ENCODE results near the gene GLP1R.

Gene GLP1R

DNA sequence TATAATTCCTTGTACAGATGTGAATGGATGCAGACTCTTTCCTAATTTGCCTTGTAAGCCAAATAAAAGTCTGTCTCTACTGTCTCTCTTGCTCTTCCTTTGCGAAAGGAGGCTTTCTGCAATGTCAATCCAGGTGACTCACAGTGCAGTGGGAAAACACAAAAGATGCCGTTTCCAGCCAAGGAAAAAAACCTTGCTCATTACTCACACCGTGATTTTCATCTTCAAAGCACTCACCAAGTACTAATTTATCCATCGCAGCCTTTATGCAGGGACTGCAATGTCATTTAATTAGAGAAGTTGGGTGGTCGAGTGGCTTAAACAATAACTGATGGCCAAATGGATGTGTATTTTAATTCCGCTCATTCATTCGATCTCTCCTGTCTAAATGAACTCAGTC, 42.6 kb downstream of the GLP1R start:
- Histone ChIP-seq H3K4me1 (ENCODE audit: insufficient read depth, low read length) (peaks cover 5% of the 10 kb centered on the region), H3K9ac (ENCODE audit: low read length) (no peak overlapping the region), H3K4me3 (ENCODE audit: low read depth in 1 of 2, low read length in 2 of 2) (no peak overlapping the region), H3K36me3 (ENCODE audit: insufficient read depth, low read length) (no peaks in the 10 kb centered on the region), H3K27me3 (ENCODE audit: control insufficient read depth in 1 of 2, insufficient read depth in 2 of 2, low read length in 2 of 2) (no peaks in the 10 kb centered on the region), H3K9me3 (ENCODE audit: low read length) (no peaks in the 10 kb centered on the region), H3K27ac (ENCODE audit: low read depth, low read length) (no peak overlapping the region)

DNA sequence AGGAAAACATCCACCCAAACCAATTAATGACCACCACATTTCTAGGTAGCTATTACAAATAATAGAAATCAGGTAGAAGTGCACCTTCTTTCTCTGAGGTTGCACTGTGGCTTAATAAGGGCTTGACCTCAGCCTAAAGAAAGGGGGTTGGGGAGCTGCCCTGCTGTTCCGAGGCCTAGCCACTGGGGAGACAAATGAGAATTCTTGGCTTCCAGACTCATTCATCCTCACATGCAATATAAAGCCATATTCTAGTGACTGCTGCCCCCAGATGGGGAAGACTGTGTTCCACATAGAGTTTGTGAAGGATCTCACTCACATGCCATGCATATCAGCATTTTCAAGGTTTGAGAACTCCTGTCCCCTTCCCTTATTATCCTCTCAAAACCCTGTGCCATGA, 43.5 kb downstream of the GLP1R start:
- Histone ChIP-seq H3K4me1 (ENCODE audit: insufficient read depth, low read length) (peaks cover 5% of the 10 kb centered on the region), H3K36me3 (ENCODE audit: insufficient read depth, low read length) (no peaks in the 10 kb centered on the region), H3K27ac (ENCODE audit: low read depth, low read length) (no peak overlapping the region), H3K9me3 (ENCODE audit: low read length) (no peaks in the 10 kb centered on the region), H3K9ac (ENCODE audit: low read length) (no peak overlapping the region), H3K27me3 (ENCODE audit: control insufficient read depth in 1 of 2, insufficient read depth in 2 of 2, low read length in 2 of 2) (no peaks in the 10 kb centered on the region), H3K4me3 (ENCODE audit: low read depth in 1 of 2, low read length in 2 of 2) (no peak overlapping the region)

DNA sequence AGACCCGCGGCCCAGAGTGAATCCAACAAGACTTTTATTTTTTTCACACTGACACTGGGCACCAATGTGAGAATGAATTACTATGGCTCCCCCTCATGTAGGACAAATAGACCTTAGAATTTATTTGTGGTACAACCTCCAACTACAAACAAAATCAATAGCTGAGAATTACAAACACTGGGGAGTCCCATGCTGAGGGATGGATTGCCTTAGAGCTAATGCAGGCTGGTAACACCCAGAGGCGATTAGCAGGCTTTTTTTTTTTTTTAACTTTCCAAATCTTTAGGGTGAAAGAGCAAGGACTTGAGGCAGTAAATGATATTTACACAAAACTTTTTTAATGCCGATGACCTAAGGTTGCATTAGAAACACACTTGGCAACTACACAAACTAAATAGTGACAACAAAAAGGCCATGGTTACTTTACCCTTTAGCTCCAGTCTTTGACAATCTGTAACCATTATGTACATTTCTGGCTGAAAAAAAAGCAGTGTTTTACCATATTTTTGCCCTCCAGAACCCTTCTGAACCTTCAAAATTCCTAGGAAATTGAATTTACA, 44.6 kb downstream of the GLP1R start:
- Histone ChIP-seq H3K9me3 (ENCODE audit: low read length) (no peaks in the 10 kb centered on the region), H3K9ac (ENCODE audit: low read length) (no peak overlapping the region), H3K4me1 (ENCODE audit: insufficient read depth, low read length) (peaks cover under 1% of the 10 kb centered on the region), H3K27ac (ENCODE audit: low read depth, low read length) (no peak overlapping the region), H3K36me3 (ENCODE audit: insufficient read depth, low read length) (no peaks in the 10 kb centered on the region), H3K4me3 (ENCODE audit: low read depth in 1 of 2, low read length in 2 of 2) (no peak overlapping the region), H3K27me3 (ENCODE audit: control insufficient read depth in 1 of 2, insufficient read depth in 2 of 2, low read length in 2 of 2) (no peaks in the 10 kb centered on the region)

DNA sequence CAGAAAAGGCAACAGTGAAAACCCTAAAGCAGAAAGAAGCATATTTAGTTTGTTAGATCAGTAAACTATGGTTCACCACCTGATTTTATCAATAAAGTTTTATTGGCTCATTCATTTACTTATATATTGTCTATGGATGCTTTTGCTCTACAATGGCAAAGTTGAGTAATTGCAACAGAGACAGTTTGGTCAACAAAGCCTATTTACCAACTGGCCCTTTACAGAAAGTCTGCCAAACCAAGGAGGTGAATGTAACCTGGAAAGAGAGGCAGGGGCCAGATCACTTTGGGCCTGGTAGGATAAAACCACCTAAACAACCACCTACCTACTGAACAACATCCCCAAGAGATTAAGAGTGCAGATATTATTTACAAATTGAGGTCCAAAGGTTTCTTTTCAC, 47.0 kb downstream of the GLP1R start:
- H3K4me1 ChIP-seq (ENCODE audit: insufficient read depth, low read length) = no peaks in the 10 kb centered on the region
- no peaks in the 10 kb centered on the region for H3K36me3 ChIP-seq (ENCODE audit: insufficient read depth, low read length)
- H3K27ac ChIP-seq (ENCODE audit: low read depth, low read length) = no peak overlapping the region
- H3K9ac ChIP-seq (ENCODE audit: low read length) = no peak overlapping the region
- H3K27me3 ChIP-seq (ENCODE audit: control insufficient read depth in 1 of 2, insufficient read depth in 2 of 2, low read length in 2 of 2) = no peaks in the 10 kb centered on the region
- no peaks in the 10 kb centered on the region for H3K9me3 ChIP-seq (ENCODE audit: low read length)
- H3K4me3 ChIP-seq (ENCODE audit: low read depth in 1 of 2, low read length in 2 of 2) = no peak overlapping the region

DNA sequence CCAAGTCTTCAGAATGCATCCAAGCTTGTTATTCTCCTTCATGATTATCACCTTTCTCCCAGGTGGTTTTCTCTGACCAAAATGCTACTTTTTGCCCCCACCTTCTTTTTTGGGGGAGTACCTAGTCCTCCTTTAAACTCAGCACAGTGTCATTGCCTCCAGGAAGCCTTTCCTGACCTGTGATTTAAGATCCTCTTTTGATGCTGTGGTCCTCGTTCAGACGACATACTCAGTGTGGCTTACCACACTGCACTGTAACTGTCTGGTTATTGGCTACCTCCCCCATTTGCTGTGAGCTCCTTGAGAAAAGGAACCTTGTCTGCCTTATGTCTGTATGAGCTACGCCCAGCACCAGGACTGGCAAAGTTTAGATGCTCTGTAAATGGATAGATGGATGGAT, 51.8 kb downstream of the GLP1R start:
- Histone ChIP-seq H3K4me3 (ENCODE audit: low read depth in 1 of 2, low read length in 2 of 2) (no peak overlapping the region), H3K27me3 (ENCODE audit: control insufficient read depth in 1 of 2, insufficient read depth in 2 of 2, low read length in 2 of 2) (no peaks in the 10 kb centered on the region), H3K9me3 (ENCODE audit: low read length) (no peaks in the 10 kb centered on the region), H3K4me1 (ENCODE audit: insufficient read depth, low read length) (peaks cover 3% of the 10 kb centered on the region), H3K27ac (ENCODE audit: low read depth, low read length) (no peak overlapping the region), H3K36me3 (ENCODE audit: insufficient read depth, low read length) (peaks cover 9% of the 10 kb centered on the region), H3K9ac (ENCODE audit: low read length) (no peak overlapping the region)

DNA sequence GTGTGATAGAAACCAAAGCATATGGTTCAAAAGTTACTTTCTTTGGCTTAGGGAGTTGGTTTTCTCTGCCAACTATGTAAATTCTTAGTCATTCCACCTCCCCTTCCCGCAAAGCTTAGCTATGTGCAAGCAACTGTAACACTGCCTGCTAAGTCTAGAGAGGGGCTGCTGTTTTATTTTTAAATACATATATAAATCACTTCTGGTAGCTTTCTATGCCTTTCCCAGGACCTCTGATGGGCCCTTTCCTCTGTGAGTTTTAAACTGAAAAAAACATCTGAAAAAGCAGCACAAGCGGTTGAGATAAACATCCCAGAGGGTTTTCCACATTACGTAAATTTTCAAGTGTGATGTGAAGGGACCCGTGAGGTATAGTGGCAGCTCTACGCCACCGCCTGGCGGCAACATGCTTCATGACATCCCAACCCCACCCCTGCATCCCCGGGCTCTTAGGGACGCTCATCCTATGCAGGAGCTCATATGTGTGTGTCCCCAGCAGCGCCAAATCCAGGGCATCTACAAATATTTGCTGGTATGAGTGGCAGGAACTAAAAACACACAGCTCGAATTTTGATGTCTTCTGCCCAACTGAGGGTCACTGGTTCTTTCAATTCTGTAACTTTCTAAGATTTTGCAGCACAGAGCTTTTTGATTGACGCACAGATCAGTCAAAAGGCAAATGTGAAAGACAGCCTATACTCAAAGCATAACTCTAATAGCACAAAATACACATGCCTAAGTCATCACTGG, 53.7 kb downstream of the GLP1R start:
- H3K27me3 ChIP-seq (ENCODE audit: control insufficient read depth in 1 of 2, insufficient read depth in 2 of 2, low read length in 2 of 2) = no peaks in the 10 kb centered on the region
- H3K27ac ChIP-seq (ENCODE audit: low read depth, low read length) = no peak overlapping the region
- H3K9me3 ChIP-seq (ENCODE audit: low read length) = no peaks in the 10 kb centered on the region
- H3K9ac ChIP-seq (ENCODE audit: low read length) = no peak overlapping the region
- H3K36me3 ChIP-seq (ENCODE audit: insufficient read depth, low read length) = peaks cover 9% of the 10 kb centered on the region
- no peak overlapping the region for H3K4me3 ChIP-seq (ENCODE audit: low read depth in 1 of 2, low read length in 2 of 2)
- H3K4me1 ChIP-seq (ENCODE audit: insufficient read depth, low read length) = peaks cover 3% of the 10 kb centered on the region

DNA sequence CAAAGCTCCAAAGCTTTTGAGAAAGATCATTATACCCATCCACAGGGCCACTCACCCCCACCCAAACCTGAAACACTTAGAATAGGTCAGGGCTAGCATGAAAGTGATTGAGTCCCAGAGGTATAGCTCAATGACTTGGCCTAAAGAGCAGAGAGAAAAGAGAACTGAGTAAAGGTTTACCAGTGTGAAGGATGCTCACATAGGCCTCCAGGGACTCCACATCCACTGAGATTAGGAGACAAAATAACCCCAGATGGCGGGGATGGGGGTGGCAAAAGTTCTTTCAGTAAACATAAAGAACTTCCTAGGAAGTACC, 54.2 kb downstream of the GLP1R start:
- Histone ChIP-seq H3K9me3 (ENCODE audit: low read length) (no peaks in the 10 kb centered on the region), H3K27me3 (ENCODE audit: control insufficient read depth in 1 of 2, insufficient read depth in 2 of 2, low read length in 2 of 2) (no peaks in the 10 kb centered on the region), H3K4me3 (ENCODE audit: low read depth in 1 of 2, low read length in 2 of 2) (no peak overlapping the region), H3K4me1 (ENCODE audit: insufficient read depth, low read length) (peaks cover 3% of the 10 kb centered on the region), H3K9ac (ENCODE audit: low read length) (no peak overlapping the region), H3K27ac (ENCODE audit: low read depth, low read length) (no peak overlapping the region), H3K36me3 (ENCODE audit: insufficient read depth, low read length) (peaks cover 9% of the 10 kb centered on the region)

DNA sequence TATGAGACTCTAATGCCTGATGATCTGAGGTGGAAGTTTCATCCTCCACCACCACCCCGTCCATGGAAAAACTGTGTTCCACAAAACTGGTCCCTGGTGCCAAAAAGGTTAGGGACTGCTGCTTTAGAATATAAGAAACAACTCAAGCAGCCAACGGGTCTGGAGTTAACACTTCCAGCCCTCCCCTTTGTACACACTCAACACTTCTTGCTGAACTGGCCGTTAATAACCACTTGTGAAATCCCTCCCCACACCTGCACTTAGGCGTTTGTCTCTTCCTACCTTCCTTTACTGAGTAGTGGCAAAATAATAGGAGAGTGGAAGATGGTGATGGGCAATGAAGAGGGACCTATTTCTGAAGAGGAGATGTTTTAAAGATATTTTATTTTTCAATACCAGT, 55.9 kb downstream of the GLP1R start:
- no peak overlapping the region for H3K4me3 ChIP-seq (ENCODE audit: low read depth in 1 of 2, low read length in 2 of 2)
- H3K4me1 ChIP-seq (ENCODE audit: insufficient read depth, low read length) = peaks cover 3% of the 10 kb centered on the region
- H3K27ac ChIP-seq (ENCODE audit: low read depth, low read length) = no peak overlapping the region
- H3K9ac ChIP-seq (ENCODE audit: low read length) = no peak overlapping the region
- H3K9me3 ChIP-seq (ENCODE audit: low read length) = no peaks in the 10 kb centered on the region
- H3K36me3 ChIP-seq (ENCODE audit: insufficient read depth, low read length) = peaks cover 9% of the 10 kb centered on the region
- H3K27me3 ChIP-seq (ENCODE audit: control insufficient read depth in 1 of 2, insufficient read depth in 2 of 2, low read length in 2 of 2) = no peaks in the 10 kb centered on the region

DNA sequence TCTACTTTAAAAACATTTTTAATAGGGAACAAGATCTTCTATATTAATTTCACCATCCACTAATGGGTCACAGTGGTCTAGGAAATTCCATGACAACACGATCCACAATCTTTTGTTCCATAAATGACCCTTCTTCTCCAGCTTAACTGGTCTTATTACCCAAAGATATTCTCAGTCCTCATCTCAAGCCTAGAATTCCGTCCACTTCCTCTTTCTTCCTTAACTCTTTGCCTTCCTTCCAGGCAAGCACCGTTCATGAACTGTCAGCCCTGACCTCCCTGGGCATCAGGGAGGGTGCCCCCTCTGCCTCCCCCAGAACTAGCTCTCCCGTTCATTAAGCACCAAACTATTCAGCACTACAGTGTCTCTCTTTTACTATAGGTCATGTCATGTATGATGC, 58.5 kb downstream of the GLP1R start:
- Histone ChIP-seq H3K27ac (ENCODE audit: low read depth, low read length) (no peak overlapping the region), H3K4me3 (ENCODE audit: low read depth in 1 of 2, low read length in 2 of 2) (no peak overlapping the region), H3K36me3 (ENCODE audit: insufficient read depth, low read length) (peaks cover 9% of the 10 kb centered on the region), H3K4me1 (ENCODE audit: insufficient read depth, low read length) (peaks cover 2% of the 10 kb centered on the region), H3K27me3 (ENCODE audit: control insufficient read depth in 1 of 2, insufficient read depth in 2 of 2, low read length in 2 of 2) (no peaks in the 10 kb centered on the region), H3K9me3 (ENCODE audit: low read length) (no peaks in the 10 kb centered on the region), H3K9ac (ENCODE audit: low read length) (no peak overlapping the region)

DNA sequence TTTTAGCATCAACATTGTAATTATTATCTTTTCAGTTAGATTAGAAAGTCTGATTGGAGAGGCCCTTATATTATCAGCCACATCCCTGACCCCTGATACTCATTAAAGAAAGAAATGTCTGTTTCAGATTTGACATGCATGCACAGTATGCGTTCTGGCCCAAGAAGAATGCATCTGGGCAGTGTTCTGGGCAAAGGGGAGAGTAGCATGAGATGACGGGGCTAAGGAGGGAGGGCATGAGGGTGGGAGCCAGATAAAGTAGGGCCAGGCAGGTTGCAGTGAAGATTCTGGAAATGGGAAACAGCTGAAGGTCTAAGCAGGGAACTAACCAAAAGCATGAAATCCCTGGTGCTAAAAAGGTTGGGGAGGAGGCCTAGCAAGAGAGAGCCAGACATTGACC, 59.1 kb downstream of the GLP1R start:
- H3K27me3 ChIP-seq (ENCODE audit: control insufficient read depth in 1 of 2, insufficient read depth in 2 of 2, low read length in 2 of 2) = no peaks in the 10 kb centered on the region
- no peaks in the 10 kb centered on the region for H3K9me3 ChIP-seq (ENCODE audit: low read length)
- no peak overlapping the region for H3K4me3 ChIP-seq (ENCODE audit: low read depth in 1 of 2, low read length in 2 of 2)
- H3K9ac ChIP-seq (ENCODE audit: low read length) = no peak overlapping the region
- H3K36me3 ChIP-seq (ENCODE audit: insufficient read depth, low read length) = peaks cover 9% of the 10 kb centered on the region
- no peaks in the 10 kb centered on the region for H3K4me1 ChIP-seq (ENCODE audit: insufficient read depth, low read length)
- no peak overlapping the region for H3K27ac ChIP-seq (ENCODE audit: low read depth, low read length)

DNA sequence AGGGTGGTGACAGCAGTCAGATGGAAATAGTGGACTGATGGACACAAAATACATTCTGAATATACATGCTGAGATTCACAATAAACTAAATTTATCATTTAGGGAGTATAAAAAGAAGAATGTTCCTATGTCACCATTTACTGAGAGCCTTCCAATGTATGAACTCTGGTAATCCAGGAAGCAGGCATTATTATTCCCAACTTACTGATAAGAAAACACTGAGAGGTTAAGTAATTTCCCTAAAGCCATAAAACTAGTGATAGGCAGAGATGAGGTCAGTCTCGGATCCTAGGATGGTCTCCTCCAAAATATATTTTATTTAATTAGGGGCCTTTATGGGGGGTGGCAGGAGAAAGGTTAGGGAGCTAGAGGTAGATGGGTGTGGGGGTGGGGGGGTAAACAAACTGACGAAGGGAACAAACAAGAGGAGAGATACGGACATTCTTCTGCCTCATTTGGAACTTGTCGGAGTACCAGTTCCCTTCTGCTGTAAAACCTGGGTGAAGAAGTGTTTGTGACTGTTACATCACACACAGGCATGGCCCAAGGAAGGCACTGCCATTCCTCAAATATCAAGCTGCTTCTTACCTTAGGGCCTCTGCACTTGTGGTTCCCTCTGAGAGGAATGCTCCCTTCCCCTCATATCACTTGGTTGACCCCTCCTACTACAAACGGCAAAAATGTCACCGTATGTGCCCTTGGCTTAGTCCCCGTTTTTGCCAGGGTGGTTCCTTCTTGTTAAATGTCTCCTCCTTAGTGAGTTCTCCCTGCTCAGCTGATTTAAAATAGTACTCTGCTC, 59.7 kb downstream of the GLP1R start:
- Histone ChIP-seq H3K4me3 (ENCODE audit: low read depth in 1 of 2, low read length in 2 of 2) (no peak overlapping the region), H3K36me3 (ENCODE audit: insufficient read depth, low read length) (peaks cover 9% of the 10 kb centered on the region), H3K9ac (ENCODE audit: low read length) (no peak overlapping the region), H3K27me3 (ENCODE audit: control insufficient read depth in 1 of 2, insufficient read depth in 2 of 2, low read length in 2 of 2) (no peaks in the 10 kb centered on the region), H3K9me3 (ENCODE audit: low read length) (no peaks in the 10 kb centered on the region), H3K27ac (ENCODE audit: low read depth, low read length) (no peak overlapping the region), H3K4me1 (ENCODE audit: insufficient read depth, low read length) (no peaks in the 10 kb centered on the region)
